Measurements from ENCODE around the gene OPN4. TPM values are rescaled to one million over a fixed set of nuclear protein-coding genes. Genes with fewer than 3 reads are reported as not detected.

OPN4 gene
- total and polyA plus RNA-seq, 2 donors (not counting 3 experiments of a cell fraction or from before 2014, with no cell fraction given) = not detected

GRCh38 chr10:86659161-86659691, 4.9 kb downstream of the OPN4 start:
- DNase-seq (ENCODE audit: low read depth, low spot score) (no peak), FAIRE-seq (no peak)
- POLR2A ChIA-PET = no interaction called here
- TF ChIP-seq CTCF (IDR thresholded peaks at IDR 0.05; ENCODE audit: extremely low read depth in 1 of 2, insufficient read depth in 1 of 2, low read depth in 1 of 2, low read length in 2 of 2) = no peak
- no peak for TF ChIP-seq JUN (IDR thresholded peaks at IDR 0.05; ENCODE audit: borderline replicate concordance, insufficient read depth, insufficient read length, low read depth)
- no peak for TF ChIP-seq MYC (IDR thresholded peaks at IDR 0.05; ENCODE audit: low read depth, low read length)
- TF ChIP-seq POLR2A (IDR thresholded peaks at IDR 0.05; ENCODE audit: low read depth, low read length) = no peak
- TF ChIP-seq EZH2 (IDR thresholded peaks at IDR 0.05; ENCODE audit: borderline replicate concordance, low read depth, low read length, severe bottlenecking) = no peak
- TF ChIP-seq FOS (IDR thresholded peaks at IDR 0.05; ENCODE audit: borderline replicate concordance, insufficient read depth, low read length) = no peak
- TF ChIP-seq POLR2AphosphoS5 (IDR thresholded peaks at IDR 0.05; ENCODE audit: insufficient read depth, low read depth, low read length) = no peak
- TF ChIP-seq GATA2 (IDR thresholded peaks at IDR 0.05; ENCODE audit: insufficient read depth, insufficient read length, low read depth, low read length) = no peak
- TF ChIP-seq MAX (IDR thresholded peaks at IDR 0.05; ENCODE audit: insufficient read depth, insufficient read length) = no peak
- no TSS peak for BruUV-seq (replicated peaks)
- Histone ChIP-seq H3K9ac (replicated peaks; ENCODE audit: extremely low read depth, insufficient read depth, low read length) (no peak overlapping the region), H3K9me3 (replicated peaks; ENCODE audit: control insufficient read depth, insufficient read depth, low read length) (no peaks in the 10 kb centered on the region), H3K9me1 (replicated peaks; ENCODE audit: control insufficient read depth, extremely low read depth, insufficient read depth, low read length) (no peaks in the 10 kb centered on the region), H3K4me1 (ENCODE audit: control insufficient read depth, extremely low read depth, insufficient read depth, low read length) (no peaks in the 10 kb centered on the region), H3K27me3 (ENCODE audit: control insufficient read depth in 2 of 2, insufficient read depth in 2 of 2, low read length in 2 of 2) (no peaks in the 10 kb centered on the region), H4K20me1 (replicated peaks; ENCODE audit: control insufficient read depth, extremely low read depth, insufficient read depth, low read length) (no peaks in the 10 kb centered on the region), H3K36me3 (ENCODE audit: control insufficient read depth in 2 of 2, extremely low read depth in 1 of 2, insufficient read depth in 2 of 2, low read length in 2 of 2) (no peaks in the 10 kb centered on the region), H3K27ac (ENCODE audit: insufficient read depth, low read depth, low read length) (no peak overlapping the region), H2AFZ (ENCODE audit: low read depth, low read length) (no peak overlapping the region), H3K4me3 (replicated peaks in 1 of 3; ENCODE audit: insufficient read depth in 1 of 3, low read depth in 1 of 3, low read length in 3 of 3) (no peak overlapping the region), H3K79me2 (ENCODE audit: control insufficient read depth, insufficient read depth, low read length) (no peaks in the 10 kb centered on the region), H3K4me2 (ENCODE audit: insufficient read depth, low read length) (no peak overlapping the region)
- CTCF ChIA-PET = no interaction called here
- intact Hi-C loops (cut with micrococcal nuclease) = no loop called here
- dilution Hi-C loops (cut with MboI; ENCODE audit: extremely low pct_ligation_motif_present, low sequenced_read_pairs) = no loop called here

All from endothelial cell of umbilical vein (primary cell).